HEK293T (cell line): ENCODE results near the gene CCDC33.

ENCODE experiments used
- ARNT ChIP-seq: fragments of 450-650 bp; IDR thresholded peaks from 2 replicates; pipeline ENCODE4 v1.6.1; 2017; ENCODE audit warnings: mild to moderate bottlenecking
- BHLHE40 ChIP-seq: fragments of 450-650 bp; IDR thresholded peaks from 2 replicates; pipeline ENCODE4 v1.6.1; 2016; ENCODE audit warnings: mild to moderate bottlenecking, moderate library complexity, borderline replicate concordance
- FOXA1 ChIP-seq: fragments of 450-650 bp; IDR thresholded peaks from 2 replicates; pipeline ENCODE4 v1.6.1; 2016; ENCODE audit warnings: mild to moderate bottlenecking
- FOXK2 ChIP-seq: fragments of 450-650 bp; IDR thresholded peaks from 2 replicates; pipeline ENCODE4 v1.6.1; 2016; ENCODE audit warnings: mild to moderate bottlenecking
- FOXM1 ChIP-seq: fragments of 450-650 bp; IDR thresholded peaks from 2 replicates; pipeline ENCODE4 v1.6.1; 2017; ENCODE audit warnings: mild to moderate bottlenecking, borderline replicate concordance
- SP1 ChIP-seq: fragments of 450-650 bp; IDR thresholded peaks from 2 replicates; pipeline ENCODE4 v1.6.1; 2017
- SUZ12 ChIP-seq: fragments of 450-650 bp; IDR thresholded peaks from 2 replicates; pipeline ENCODE4 v1.6.1; 2016; ENCODE audit warnings: mild to moderate bottlenecking
- TF ChIP-seq, protein P1 (sequence below): fragments of 450-650 bp; IDR thresholded peaks from 2 replicates; pipeline ENCODE4 v1.6.1; 2016

DNA sequence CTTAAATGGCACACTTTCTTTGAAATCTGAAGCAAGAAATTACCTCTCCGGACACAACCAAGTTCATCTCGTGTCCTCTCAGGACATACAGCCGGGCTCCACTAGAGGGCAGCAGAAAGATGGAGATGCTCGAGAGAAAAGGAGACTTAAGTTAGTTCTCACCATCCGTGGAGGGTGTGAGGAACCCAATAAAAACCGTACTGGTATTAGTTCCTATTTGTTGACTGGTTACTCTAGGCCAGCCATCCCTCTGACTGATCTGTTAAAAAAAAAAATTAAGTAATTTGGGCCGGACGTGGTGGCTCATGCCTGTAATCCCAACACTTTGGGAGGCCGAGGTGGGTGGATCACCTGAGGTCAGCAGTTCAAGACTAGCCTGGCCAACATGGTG lies 139.2 kb downstream of the CCDC33 start:
- TF ChIP-seq SP1: no peak
- TF ChIP-seq, protein P1, sequence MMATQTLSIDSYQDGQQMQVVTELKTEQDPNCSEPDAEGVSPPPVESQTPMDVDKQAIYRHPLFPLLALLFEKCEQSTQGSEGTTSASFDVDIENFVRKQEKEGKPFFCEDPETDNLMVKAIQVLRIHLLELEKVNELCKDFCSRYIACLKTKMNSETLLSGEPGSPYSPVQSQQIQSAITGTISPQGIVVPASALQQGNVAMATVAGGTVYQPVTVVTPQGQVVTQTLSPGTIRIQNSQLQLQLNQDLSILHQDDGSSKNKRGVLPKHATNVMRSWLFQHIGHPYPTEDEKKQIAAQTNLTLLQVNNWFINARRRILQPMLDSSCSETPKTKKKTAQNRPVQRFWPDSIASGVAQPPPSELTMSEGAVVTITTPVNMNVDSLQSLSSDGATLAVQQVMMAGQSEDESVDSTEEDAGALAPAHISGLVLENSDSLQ: no peak
- TF ChIP-seq ARNT: no peak
- no peak for TF ChIP-seq SUZ12
- TF ChIP-seq FOXA1: no peak
- TF ChIP-seq BHLHE40: no peak
- no peak for TF ChIP-seq FOXK2
- TF ChIP-seq FOXM1: no peak
